ENCODE measurements around the gene ZSCAN20.

ZSCAN20 gene

DNA sequence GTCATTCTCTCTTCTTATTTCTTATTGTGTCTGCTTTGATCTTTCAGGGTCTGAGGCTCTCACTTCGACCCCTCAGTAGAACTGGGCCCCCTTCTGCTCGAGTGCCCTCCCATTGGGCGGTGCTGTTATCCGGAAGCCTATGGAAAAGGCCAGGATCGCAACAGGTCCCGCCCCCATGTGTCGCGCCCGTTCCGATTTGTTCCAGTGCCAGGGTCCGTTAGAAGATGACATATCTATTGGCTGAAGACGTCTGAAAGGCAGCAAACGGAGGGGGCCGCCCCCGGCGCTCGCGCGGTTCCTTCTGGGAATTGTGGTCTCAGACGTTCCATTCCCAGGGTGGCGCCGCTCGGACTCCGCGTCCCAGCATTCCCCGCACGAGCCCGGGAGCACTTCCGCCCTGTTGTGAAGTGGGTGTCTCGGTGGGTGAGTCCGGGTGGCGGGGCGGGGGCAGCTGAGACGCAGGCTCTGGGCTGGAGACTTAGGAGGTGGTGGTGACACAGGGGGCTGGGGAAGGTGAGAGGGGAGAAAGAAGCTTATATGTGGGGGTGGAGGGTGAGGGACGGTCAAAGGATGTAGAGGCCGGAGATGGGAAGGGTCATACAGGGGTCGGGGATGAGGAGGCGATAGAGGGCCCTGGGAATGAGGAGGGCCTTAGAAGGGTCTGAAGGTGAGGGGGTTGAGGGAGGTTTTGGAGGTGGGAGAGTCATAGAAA lies at the start of gene ZSCAN20:
ZSCAN20 (plus strand) TSS at position 377 of the 712 bp plus-strand sequence. CDS start 6,644 bp downstream, outside the sequence.
- no peaks in the 10 kb centered on the region for H3K9me3 Mint-ChIP-seq
- DNase-seq (peak; percentile 79 to 87), ATAC-seq (peak; percentile 93)
- H3K4me3 Mint-ChIP-seq = peak within 1 kb of the TSS; percentile 86 to 92
- peaks cover 27% of the 10 kb centered on the region for H3K4me1 Mint-ChIP-seq
- H3K27me3 Mint-ChIP-seq = no peaks in the 10 kb centered on the region
- peak within 1 kb of the TSS; percentile 86 to 90 for H3K27ac Mint-ChIP-seq

DNA sequence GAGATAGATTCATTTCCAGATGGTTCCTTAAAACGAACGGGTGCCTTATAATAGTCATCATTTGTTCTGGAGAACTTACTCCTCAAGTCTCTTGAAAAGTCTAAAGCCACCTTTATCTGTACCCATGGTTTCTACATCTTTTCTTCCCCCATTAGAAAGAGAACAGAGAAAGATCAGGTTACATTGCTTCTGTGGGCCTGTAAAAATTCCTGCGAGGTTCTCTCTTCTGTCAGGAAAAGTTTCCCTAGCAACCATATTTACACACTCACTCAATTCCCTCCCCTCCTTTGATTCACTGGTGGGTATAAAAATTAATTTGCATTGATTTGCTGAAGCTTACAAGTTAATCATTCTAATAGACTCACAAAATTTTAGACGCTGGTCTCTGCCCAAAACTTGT lies 48.2 kb upstream of the ZSCAN20 start:
- DNase-seq = no peak
- Mint-ChIP-seq H3K9me3 (no peaks in the 10 kb centered on the region), H3K27ac (no peak overlapping the region), H3K4me3 (no peak overlapping the region), H3K4me1 (peaks cover 7% of the 10 kb centered on the region), H3K27me3 (peaks cover 25% of the 10 kb centered on the region)
- no peak for ATAC-seq

- Mint-ChIP-seq H3K4me1 (peaks cover 7% of the 10 kb centered on the region), H3K9me3 (no peaks in the 10 kb centered on the region), H3K27ac (no peak overlapping the region), H3K4me3 (no peak overlapping the region), H3K27me3 (peaks cover 25% of the 10 kb centered on the region)
- ATAC-seq (no peak), DNase-seq (no peak)
These were observed 47.8 kb upstream of the ZSCAN20 start for GRCh38 chr1:33424610-33425009.

- Mint-ChIP-seq H3K4me1 (peaks cover 10% of the 10 kb centered on the region), H3K27ac (no peak overlapping the region), H3K4me3 (no peak overlapping the region), H3K9me3 (no peaks in the 10 kb centered on the region), H3K27me3 (peaks cover 25% of the 10 kb centered on the region)
- peak in 1 of 2 donors; percentile 24 for DNase-seq
- ATAC-seq = peak; percentile 85
These were observed 46.5 kb upstream of the ZSCAN20 start for GRCh38 chr1:33425900-33426299.

DNA sequence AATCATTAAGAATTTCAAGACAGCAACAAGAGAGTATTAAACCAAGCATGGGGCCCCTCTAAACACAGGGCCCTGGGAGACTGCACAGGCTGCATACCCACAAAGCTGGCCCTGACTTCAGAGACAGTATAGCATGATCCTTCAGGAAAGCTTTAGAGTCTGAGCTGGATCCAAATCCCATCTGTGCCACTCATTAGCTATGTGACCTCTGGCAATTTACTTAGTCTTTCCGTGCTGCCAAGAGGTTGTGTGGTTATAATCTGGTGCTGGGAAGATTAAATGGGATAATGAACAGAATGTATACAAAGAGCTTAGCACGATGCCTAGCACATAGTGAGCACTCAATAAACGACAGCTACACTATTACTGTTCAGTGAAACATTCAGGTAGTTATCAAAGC lies 45.5 kb upstream of the ZSCAN20 start:
- H3K4me1 Mint-ChIP-seq = peaks cover 10% of the 10 kb centered on the region
- H3K9me3 Mint-ChIP-seq = no peaks in the 10 kb centered on the region
- peaks cover 18% of the 10 kb centered on the region for H3K27me3 Mint-ChIP-seq
- no peak overlapping the region for H3K27ac Mint-ChIP-seq
- ATAC-seq (no peak), DNase-seq (no peak)
- no peak overlapping the region for H3K4me3 Mint-ChIP-seq

GRCh38 chr1:33428661-33429060 lies 43.8 kb upstream of the ZSCAN20 start:
- Mint-ChIP-seq H3K4me3 (no peak overlapping the region), H3K9me3 (no peaks in the 10 kb centered on the region), H3K27ac (no peak overlapping the region), H3K4me1 (peaks cover 10% of the 10 kb centered on the region), H3K27me3 (peaks cover 9% of the 10 kb centered on the region)
- ATAC-seq = no peak
- no peak for DNase-seq

- H3K4me1 Mint-ChIP-seq = peaks cover 10% of the 10 kb centered on the region
These were observed 43.1 kb upstream of the ZSCAN20 start for GRCh38 chr1:33429332-33429731.

GRCh38 chr1:33429856-33430691 lies 42.4 kb upstream of the ZSCAN20 start:
- no peak overlapping the region for H3K27ac Mint-ChIP-seq
- peak overlapping the region in 1 of 2 donors; percentile 64 for H3K4me3 Mint-ChIP-seq

More at GRCh38 chr1:33429332-33429731, 43.1 kb upstream of the ZSCAN20 start:
- DNase-seq (no peak), ATAC-seq (no peak)
- Mint-ChIP-seq H3K27me3 (peaks cover 9% of the 10 kb centered on the region), H3K4me3 (no peak overlapping the region), H3K9me3 (no peaks in the 10 kb centered on the region), H3K27ac (no peak overlapping the region)

GRCh38 chr1:33430692-33431593 lies 41.5 kb upstream of the ZSCAN20 start, which contains the start of gene PHC2:
Gene PHC2 (minus strand): TSS chr1:33431095. CDS start chr1:33375539, 55,556 bp downstream.
- peak within 1 kb of the TSS; percentile 59 to 64 for H3K4me3 Mint-ChIP-seq
- DNase-seq (peak; percentile 87 to 92), ATAC-seq (peak; percentile 97)
- H3K9me3 Mint-ChIP-seq = no peaks in the 10 kb centered on the region
- peaks cover 2% of the 10 kb centered on the region for H3K27me3 Mint-ChIP-seq
- peaks cover 6% of the 10 kb centered on the region for H3K4me1 Mint-ChIP-seq
- no peak within 1 kb of the TSS for H3K27ac Mint-ChIP-seq

More at GRCh38 chr1:33429856-33430691, 42.4 kb upstream of the ZSCAN20 start:
- DNase-seq (peak in 1 of 2 donors; percentile 17), ATAC-seq (peak; percentile 24)
- Mint-ChIP-seq H3K9me3 (no peaks in the 10 kb centered on the region), H3K4me1 (peaks cover 10% of the 10 kb centered on the region), H3K27me3 (peaks cover 9% of the 10 kb centered on the region)

DNA sequence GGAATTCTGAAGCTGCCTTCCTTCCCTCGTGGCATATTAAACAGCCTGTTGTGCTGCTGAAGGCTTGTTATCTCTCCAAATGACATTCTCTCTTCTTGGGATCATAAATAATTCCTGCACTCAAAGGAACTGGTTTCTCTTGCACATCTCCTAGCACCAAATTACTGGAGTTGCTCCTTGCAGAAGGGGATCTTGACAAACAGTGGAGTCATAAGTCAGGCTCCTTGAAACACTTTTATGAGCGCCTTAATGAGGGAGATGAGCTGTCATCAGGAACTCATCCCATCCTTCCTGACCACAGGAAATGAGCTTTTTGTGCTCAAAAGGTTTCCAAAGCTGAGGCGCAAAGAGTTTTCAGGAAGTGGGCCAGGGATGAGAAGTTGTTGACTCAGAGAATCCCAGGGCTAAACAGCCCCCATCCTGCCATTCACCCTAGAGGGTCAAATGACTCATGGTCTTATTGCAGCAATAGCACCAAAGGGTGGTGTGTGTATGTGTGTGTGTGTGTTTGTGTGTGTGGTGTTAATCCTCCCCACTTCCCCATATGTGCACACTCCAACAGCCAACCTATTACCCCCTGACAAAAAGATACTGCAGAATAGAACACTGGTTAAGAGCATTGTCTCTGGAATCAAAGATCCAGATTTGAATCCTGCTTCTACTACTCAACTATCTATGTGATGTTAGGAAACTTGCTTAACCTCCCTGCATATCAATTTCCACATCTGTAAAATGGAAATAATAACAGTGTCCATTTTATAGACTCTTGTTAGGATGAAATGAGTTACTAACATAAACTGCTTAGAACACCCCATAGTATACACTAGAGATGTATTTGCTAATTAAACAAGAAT lies 38.7 kb upstream of the ZSCAN20 start:
- Mint-ChIP-seq H3K4me1 (peaks cover 4% of the 10 kb centered on the region), H3K4me3 (no peak overlapping the region), H3K27ac (no peak overlapping the region), H3K27me3 (no peaks in the 10 kb centered on the region), H3K9me3 (no peaks in the 10 kb centered on the region)
- DNase-seq (no peak), ATAC-seq (no peak)

DNA sequence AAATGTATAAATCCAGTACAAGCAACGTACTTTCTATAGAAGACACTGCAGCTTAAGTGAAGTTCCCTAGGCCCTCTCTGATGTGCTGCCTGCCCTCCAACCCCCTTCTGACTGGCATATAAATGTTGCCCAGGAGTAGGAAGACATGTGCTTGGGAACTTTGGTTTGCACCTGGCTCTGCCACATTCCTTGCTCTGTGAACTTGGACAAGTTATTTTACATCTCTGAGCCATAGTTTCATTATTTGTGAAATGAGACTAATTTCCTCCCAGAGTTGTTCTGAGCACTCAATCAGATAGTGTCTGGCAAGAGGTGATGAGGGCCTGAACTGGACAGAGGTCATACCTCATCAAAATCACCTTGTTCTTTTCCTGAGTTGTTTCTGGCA lies 38.1 kb upstream of the ZSCAN20 start:
- Mint-ChIP-seq H3K4me3 (no peak overlapping the region), H3K27ac (no peak overlapping the region), H3K4me1 (peaks cover 4% of the 10 kb centered on the region), H3K9me3 (no peaks in the 10 kb centered on the region), H3K27me3 (no peaks in the 10 kb centered on the region)
- ATAC-seq (no peak), DNase-seq (no peak)

GRCh38 chr1:33435096-33435820 lies 37.2 kb upstream of the ZSCAN20 start:
- Mint-ChIP-seq H3K4me1 (peaks cover under 1% of the 10 kb centered on the region), H3K4me3 (no peak overlapping the region), H3K27ac (peak overlapping the region; percentile 28 to 45), H3K27me3 (peaks cover 2% of the 10 kb centered on the region), H3K9me3 (no peaks in the 10 kb centered on the region)
- DNase-seq (no peak), ATAC-seq (no peak)

DNA sequence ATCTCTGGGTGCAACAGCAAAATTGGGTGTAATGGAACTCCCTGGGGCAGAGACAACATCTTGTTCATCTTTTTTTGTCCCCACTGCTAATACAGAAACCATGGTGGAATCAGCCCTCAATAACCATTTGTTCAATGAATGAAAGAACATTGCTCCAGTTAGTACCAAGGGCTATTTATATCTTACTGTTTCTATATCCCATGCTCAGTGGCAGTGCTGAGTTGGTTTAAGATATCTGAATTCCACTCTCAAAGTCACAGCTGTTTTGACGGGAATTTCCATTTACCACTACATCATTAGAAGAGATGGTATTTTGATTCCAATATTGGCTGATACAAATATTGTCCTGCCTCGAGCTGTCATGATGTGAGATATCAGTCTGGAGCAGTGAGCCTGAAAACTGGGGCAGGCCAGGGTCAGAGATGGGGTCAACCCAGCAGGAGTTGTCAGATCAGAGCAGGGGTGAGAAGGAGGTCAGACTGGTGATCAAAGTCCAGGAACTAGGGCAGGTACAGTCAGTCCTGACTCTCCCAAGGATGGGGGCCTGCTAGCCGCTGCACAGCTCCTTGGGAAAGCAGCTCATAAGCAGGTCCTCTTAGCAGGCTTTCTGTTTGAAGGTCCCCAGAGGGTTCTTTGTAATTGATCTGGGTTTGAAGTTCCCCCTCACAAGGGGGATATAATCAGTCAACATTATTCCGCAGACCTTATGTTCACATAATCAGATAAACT lies 35.7 kb upstream of the ZSCAN20 start:
- Mint-ChIP-seq H3K27ac (no peak overlapping the region), H3K4me3 (no peak overlapping the region), H3K4me1 (no peaks in the 10 kb centered on the region), H3K9me3 (no peaks in the 10 kb centered on the region), H3K27me3 (peaks cover 16% of the 10 kb centered on the region)
- DNase-seq (no peak), ATAC-seq (no peak)
